Loucy (cell line): Measurements from ENCODE around the gene BABAM2.

ENCODE experiments used
- H2AFZ ChIP-seq: fragments of 200-600 bp; sonication (generic); 2 replicates; pipeline ENCODE4 v1.6.0; 2016; ENCODE audit warnings: antibody characterized with exemption, mild to moderate bottlenecking, low read length, moderate library complexity
- H3F3A ChIP-seq: fragments of 200-600 bp; 2 replicates; pipeline ENCODE4 v1.6.0; 2016; ENCODE audit warnings: antibody characterized with exemption, low read depth, mild to moderate bottlenecking
- H3K27me3 ChIP-seq: fragments of 200-600 bp; sonication (generic); 2 replicates; pipeline ENCODE4 v1.6.1; 2014; ENCODE audit warnings: low read length, mild to moderate bottlenecking; ENCODE audit not compliant: insufficient read depth, poor library complexity, severe bottlenecking
- H3K36me3 ChIP-seq: fragments of 200-600 bp; sonication (generic); 2 replicates; pipeline ENCODE4 v1.6.1; 2016; ENCODE audit warnings: low read length; ENCODE audit not compliant: insufficient read depth
- H3K4me1 ChIP-seq: fragments of 200-600 bp; sonication (generic); 2 replicates; pipeline ENCODE4 v1.5.1; 2014; ENCODE audit warnings: low read length, mild to moderate bottlenecking; ENCODE audit not compliant: insufficient read depth, poor library complexity, severe bottlenecking
- H3K4me2 ChIP-seq: fragments of 200-600 bp; sonication (generic); 2 replicates; pipeline ENCODE4 v1.6.0; 2014; ENCODE audit warnings: antibody characterized with exemption, low read length, low read depth, mild to moderate bottlenecking; ENCODE audit not compliant: poor library complexity, severe bottlenecking
- H3K4me3 ChIP-seq: fragments of 200-600 bp; sonication (generic); 2 replicates; pipeline ENCODE4 v1.5.1; 2014; ENCODE audit warnings: low read length, mild to moderate bottlenecking, mixed read lengths; ENCODE audit not compliant: poor library complexity, severe bottlenecking
- H3K79me2 ChIP-seq: fragments of 200-600 bp; sonication (generic); 2 replicates; pipeline ENCODE4 v1.6.1; 2014; ENCODE audit warnings: low read length; ENCODE audit not compliant: insufficient read depth
- H3K9ac ChIP-seq: fragments of 200-600 bp; sonication (generic); 2 replicates; pipeline ENCODE4 v1.6.0; 2014; ENCODE audit warnings: mild to moderate bottlenecking, low read depth, low read length, moderate library complexity; ENCODE audit not compliant: poor library complexity, severe bottlenecking
- H3K9me2 ChIP-seq: fragments of 200-600 bp; sonication (generic); replicated peaks from 2 replicates; pipeline ENCODE4 v1.6.1; 2016; ENCODE audit warnings: low read depth, low read length, mixed read lengths
- H3K9me3 ChIP-seq: fragments of 200-600 bp; sonication (generic); 2 replicates; pipeline ENCODE4 v1.6.1; 2014; ENCODE audit warnings: mild to moderate bottlenecking, antibody characterized with exemption, low read length, low read depth; ENCODE audit not compliant: insufficient read depth
- H4K20me1 ChIP-seq: fragments of 200-600 bp; sonication (generic); 2 replicates; pipeline ENCODE4 v1.6.0; 2014; ENCODE audit warnings: antibody characterized with exemption, low read length, mild to moderate bottlenecking; ENCODE audit not compliant: insufficient read depth, poor library complexity, severe bottlenecking
- CTCF ChIP-seq: fragments of 200-600 bp; sonication (generic); conservative IDR thresholded peaks from 2 replicates; pipeline ENCODE4 v1.5.1; 2014; ENCODE audit warnings: mild to moderate bottlenecking, antibody characterized with exemption, low read length
- EZH2phosphoT487 ChIP-seq: fragments of 200-600 bp; IDR thresholded peaks from 2 replicates; pipeline ENCODE4 v1.6.1; 2018; ENCODE audit warnings: antibody characterized with exemption, mild to moderate bottlenecking, moderate library complexity, borderline replicate concordance

The BABAM2 gene

GRCh38 chr2:27884601-27885000 lies 5.9 kb upstream of the BABAM2 start:
- H3K79me2 ChIP-seq = no peaks in the 10 kb centered on the region
- no peaks in the 10 kb centered on the region for H3K9me2 ChIP-seq
- H4K20me1 ChIP-seq = no peaks in the 10 kb centered on the region
- H3K36me3 ChIP-seq = no peaks in the 10 kb centered on the region
- H3K27me3 ChIP-seq = no peaks in the 10 kb centered on the region
- H2AFZ ChIP-seq = no peak overlapping the region
- no peaks in the 10 kb centered on the region for H3F3A ChIP-seq
- H3K4me1 ChIP-seq = no peaks in the 10 kb centered on the region
- TF ChIP-seq EZH2phosphoT487 (no peak), CTCF (no peak)
- no peaks in the 10 kb centered on the region for H3K9me3 ChIP-seq
- H3K4me3 ChIP-seq = no peak overlapping the region
- H3K4me2 ChIP-seq = no peak overlapping the region
- H3K9ac ChIP-seq = no peak overlapping the region

GRCh38 chr2:27885234-27885633 lies 5.3 kb upstream of the BABAM2 start:
- no peaks in the 10 kb centered on the region for H3F3A ChIP-seq
- no peaks in the 10 kb centered on the region for H3K79me2 ChIP-seq
- no peak overlapping the region for H2AFZ ChIP-seq
- no peak overlapping the region for H3K4me2 ChIP-seq
- TF ChIP-seq CTCF (no peak), EZH2phosphoT487 (no peak)
- H3K9me2 ChIP-seq = no peaks in the 10 kb centered on the region
- no peaks in the 10 kb centered on the region for H4K20me1 ChIP-seq
- H3K9me3 ChIP-seq = no peaks in the 10 kb centered on the region
- H3K4me3 ChIP-seq = no peak overlapping the region
- H3K36me3 ChIP-seq = no peaks in the 10 kb centered on the region
- no peak overlapping the region for H3K9ac ChIP-seq
- no peaks in the 10 kb centered on the region for H3K27me3 ChIP-seq
- no peaks in the 10 kb centered on the region for H3K4me1 ChIP-seq

- Histone ChIP-seq H3F3A (no peaks in the 10 kb centered on the region), H4K20me1 (no peaks in the 10 kb centered on the region), H3K9ac (no peak overlapping the region), H3K27me3 (no peaks in the 10 kb centered on the region), H3K4me1 (no peaks in the 10 kb centered on the region), H2AFZ (no peak overlapping the region), H3K79me2 (no peaks in the 10 kb centered on the region), H3K4me3 (no peak overlapping the region), H3K4me2 (no peak overlapping the region), H3K9me2 (no peaks in the 10 kb centered on the region), H3K9me3 (no peaks in the 10 kb centered on the region), H3K36me3 (no peaks in the 10 kb centered on the region)
- TF ChIP-seq EZH2phosphoT487 (no peak), CTCF (no peak)
Observed at GRCh38 chr2:27885661-27886060, 4.9 kb upstream of the BABAM2 start.
